ENCODE data around the gene FXYD3. TPM values are rescaled to one million over a fixed set of nuclear protein-coding genes. Genes with fewer than 3 reads are reported as not detected.

The FXYD3 gene
- total and polyA plus RNA-seq, 2 experiments from 2014 or later, result 0.81 TPM; not detected in 1

GRCh38 chr19:35076026-35076370 is 39.6 kb upstream of the FXYD3 start:
- H3K4me3 Mint-ChIP-seq, result no peak overlapping the region
- H3K4me1 ChIP-seq (ENCODE audit: insufficient read depth), result no peaks in the 10 kb centered on the region

More at GRCh38 chr19:35076026-35076370, 39.6 kb upstream of the FXYD3 start:
- Mint-ChIP-seq H3K9me3 (no peaks in the 10 kb centered on the region; the same call in 2 of the 3 replicates), H3K27me3 (ENCODE audit: insufficient read depth, low read depth, poor library complexity) (peaks cover 20% of the 10 kb centered on the region), H3K4me1 (no peaks in the 10 kb centered on the region), H3K36me3 (ENCODE audit: low read depth) (no peaks in the 10 kb centered on the region; the same call in 2 of the 3 replicates), H3K27ac (no peak overlapping the region)
- H3K79me2 ChIP-seq (replicated peaks; ENCODE audit: insufficient read depth), result no peaks in the 10 kb centered on the region
- H3K9me2 ChIP-seq (ENCODE audit: insufficient read depth), result no peaks in the 10 kb centered on the region
- TF ChIP-seq, protein P1, sequence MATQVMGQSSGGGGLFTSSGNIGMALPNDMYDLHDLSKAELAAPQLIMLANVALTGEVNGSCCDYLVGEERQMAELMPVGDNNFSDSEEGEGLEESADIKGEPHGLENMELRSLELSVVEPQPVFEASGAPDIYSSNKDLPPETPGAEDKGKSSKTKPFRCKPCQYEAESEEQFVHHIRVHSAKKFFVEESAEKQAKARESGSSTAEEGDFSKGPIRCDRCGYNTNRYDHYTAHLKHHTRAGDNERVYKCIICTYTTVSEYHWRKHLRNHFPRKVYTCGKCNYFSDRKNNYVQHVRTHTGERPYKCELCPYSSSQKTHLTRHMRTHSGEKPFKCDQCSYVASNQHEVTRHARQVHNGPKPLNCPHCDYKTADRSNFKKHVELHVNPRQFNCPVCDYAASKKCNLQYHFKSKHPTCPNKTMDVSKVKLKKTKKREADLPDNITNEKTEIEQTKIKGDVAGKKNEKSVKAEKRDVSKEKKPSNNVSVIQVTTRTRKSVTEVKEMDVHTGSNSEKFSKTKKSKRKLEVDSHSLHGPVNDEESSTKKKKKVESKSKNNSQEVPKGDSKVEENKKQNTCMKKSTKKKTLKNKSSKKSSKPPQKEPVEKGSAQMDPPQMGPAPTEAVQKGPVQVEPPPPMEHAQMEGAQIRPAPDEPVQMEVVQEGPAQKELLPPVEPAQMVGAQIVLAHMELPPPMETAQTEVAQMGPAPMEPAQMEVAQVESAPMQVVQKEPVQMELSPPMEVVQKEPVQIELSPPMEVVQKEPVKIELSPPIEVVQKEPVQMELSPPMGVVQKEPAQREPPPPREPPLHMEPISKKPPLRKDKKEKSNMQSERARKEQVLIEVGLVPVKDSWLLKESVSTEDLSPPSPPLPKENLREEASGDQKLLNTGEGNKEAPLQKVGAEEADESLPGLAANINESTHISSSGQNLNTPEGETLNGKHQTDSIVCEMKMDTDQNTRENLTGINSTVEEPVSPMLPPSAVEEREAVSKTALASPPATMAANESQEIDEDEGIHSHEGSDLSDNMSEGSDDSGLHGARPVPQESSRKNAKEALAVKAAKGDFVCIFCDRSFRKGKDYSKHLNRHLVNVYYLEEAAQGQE (IDR thresholded peaks at IDR 0.05; ENCODE audit: unreplicated experiment), result no peak
- TF ChIP-seq ETS1 (IDR thresholded peaks at IDR 0.05) (no peak), EZH2 (IDR thresholded peaks at IDR 0.05; ENCODE audit: low read depth, unreplicated experiment) (no peak), NANOG (IDR thresholded peaks at IDR 0.05; ENCODE audit: borderline replicate concordance) (no peak), CREB1 (CRISPR knock-in tag; IDR thresholded peaks at IDR 0.05; ENCODE audit: low read depth) (no peak), JUNB (IDR thresholded peaks at IDR 0.05; ENCODE audit: unreplicated experiment) (no peak), CTCF (conservative IDR thresholded peaks at IDR 0.05; ENCODE audit: low read depth in 2 of 2) (no peak), EZH2phosphoT487 (IDR thresholded peaks at IDR 0.05; ENCODE audit: unreplicated experiment) (no peak)
- TF ChIP-seq, protein P2, sequence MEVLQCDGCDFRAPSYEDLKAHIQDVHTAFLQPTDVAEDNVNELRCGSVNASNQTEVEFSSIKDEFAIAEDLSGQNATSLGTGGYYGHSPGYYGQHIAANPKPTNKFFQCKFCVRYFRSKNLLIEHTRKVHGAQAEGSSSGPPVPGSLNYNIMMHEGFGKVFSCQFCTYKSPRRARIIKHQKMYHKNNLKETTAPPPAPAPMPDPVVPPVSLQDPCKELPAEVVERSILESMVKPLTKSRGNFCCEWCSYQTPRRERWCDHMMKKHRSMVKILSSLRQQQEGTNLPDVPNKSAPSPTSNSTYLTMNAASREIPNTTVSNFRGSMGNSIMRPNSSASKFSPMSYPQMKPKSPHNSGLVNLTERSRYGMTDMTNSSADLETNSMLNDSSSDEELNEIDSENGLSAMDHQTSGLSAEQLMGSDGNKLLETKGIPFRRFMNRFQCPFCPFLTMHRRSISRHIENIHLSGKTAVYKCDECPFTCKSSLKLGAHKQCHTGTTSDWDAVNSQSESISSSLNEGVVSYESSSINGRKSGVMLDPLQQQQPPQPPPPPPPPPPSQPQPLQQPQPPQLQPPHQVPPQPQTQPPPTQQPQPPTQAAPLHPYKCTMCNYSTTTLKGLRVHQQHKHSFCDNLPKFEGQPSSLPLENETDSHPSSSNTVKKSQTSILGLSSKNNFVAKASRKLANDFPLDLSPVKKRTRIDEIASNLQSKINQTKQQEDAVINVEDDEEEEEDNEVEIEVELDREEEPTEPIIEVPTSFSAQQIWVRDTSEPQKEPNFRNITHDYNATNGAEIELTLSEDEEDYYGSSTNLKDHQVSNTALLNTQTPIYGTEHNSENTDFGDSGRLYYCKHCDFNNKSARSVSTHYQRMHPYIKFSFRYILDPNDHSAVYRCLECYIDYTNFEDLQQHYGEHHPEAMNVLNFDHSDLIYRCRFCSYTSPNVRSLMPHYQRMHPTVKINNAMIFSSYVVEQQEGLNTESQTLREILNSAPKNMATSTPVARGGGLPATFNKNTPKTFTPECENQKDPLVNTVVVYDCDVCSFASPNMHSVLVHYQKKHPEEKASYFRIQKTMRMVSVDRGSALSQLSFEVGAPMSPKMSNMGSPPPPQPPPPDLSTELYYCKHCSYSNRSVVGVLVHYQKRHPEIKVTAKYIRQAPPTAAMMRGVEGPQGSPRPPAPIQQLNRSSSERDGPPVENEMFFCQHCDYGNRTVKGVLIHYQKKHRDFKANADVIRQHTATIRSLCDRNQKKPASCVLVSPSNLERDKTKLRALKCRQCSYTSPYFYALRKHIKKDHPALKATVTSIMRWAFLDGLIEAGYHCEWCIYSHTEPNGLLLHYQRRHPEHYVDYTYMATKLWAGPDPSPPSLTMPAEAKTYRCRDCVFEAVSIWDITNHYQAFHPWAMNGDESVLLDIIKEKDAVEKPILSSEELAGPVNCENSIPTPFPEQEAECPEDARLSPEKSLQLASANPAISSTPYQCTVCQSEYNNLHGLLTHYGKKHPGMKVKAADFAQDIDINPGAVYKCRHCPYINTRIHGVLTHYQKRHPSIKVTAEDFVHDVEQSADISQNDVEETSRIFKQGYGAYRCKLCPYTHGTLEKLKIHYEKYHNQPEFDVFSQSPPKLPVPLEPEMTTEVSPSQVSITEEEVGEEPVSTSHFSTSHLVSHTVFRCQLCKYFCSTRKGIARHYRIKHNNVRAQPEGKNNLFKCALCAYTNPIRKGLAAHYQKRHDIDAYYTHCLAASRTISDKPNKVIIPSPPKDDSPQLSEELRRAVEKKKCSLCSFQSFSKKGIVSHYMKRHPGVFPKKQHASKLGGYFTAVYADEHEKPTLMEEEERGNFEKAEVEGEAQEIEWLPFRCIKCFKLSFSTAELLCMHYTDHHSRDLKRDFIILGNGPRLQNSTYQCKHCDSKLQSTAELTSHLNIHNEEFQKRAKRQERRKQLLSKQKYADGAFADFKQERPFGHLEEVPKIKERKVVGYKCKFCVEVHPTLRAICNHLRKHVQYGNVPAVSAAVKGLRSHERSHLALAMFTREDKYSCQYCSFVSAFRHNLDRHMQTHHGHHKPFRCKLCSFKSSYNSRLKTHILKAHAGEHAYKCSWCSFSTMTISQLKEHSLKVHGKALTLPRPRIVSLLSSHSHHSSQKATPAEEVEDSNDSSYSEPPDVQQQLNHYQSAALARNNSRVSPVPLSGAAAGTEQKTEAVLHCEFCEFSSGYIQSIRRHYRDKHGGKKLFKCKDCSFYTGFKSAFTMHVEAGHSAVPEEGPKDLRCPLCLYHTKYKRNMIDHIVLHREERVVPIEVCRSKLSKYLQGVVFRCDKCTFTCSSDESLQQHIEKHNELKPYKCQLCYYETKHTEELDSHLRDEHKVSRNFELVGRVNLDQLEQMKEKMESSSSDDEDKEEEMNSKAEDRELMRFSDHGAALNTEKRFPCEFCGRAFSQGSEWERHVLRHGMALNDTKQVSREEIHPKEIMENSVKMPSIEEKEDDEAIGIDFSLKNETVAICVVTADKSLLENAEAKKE (CRISPR knock-in tag; IDR thresholded peaks at IDR 0.05), result no peak
- no peaks in the 10 kb centered on the region for H3K27me3 ChIP-seq (ENCODE audit: insufficient read depth)
- no peak for DNase-seq (ENCODE audit: low spot score)
- H4K20me1 ChIP-seq (replicated peaks; ENCODE audit: insufficient read depth), result no peaks in the 10 kb centered on the region
- no peaks in the 10 kb centered on the region for H3F3A ChIP-seq (replicated peaks; ENCODE audit: low read depth)
- H3K27ac ChIP-seq (ENCODE audit: low read depth), result no peak overlapping the region
- no peak overlapping the region for H3K4me3 ChIP-seq
- H3K4me2 ChIP-seq, result no peak overlapping the region
- no peak overlapping the region for H2AFZ ChIP-seq
- ATAC-seq, result no peak
- H3K36me3 ChIP-seq (ENCODE audit: insufficient read depth), result no peaks in the 10 kb centered on the region

Measured in GM23338 (cell line).